HL-60/S4 treated with phorbol 12-myristate 13-acetate at 8.2 ng/mL for 4 days and 3 days (cell line): ENCODE measurements around the gene BAIAP2.

Experiments used
- in situ Hi-C: fragments of 300-500 bp; cut with MboI; formaldehyde crosslinking; loops from 2 replicates; pipeline ENCODE4 v1.15.0; 2022; ENCODE audit warnings: low sequenced_read_pairs

The BAIAP2 gene

DNA sequence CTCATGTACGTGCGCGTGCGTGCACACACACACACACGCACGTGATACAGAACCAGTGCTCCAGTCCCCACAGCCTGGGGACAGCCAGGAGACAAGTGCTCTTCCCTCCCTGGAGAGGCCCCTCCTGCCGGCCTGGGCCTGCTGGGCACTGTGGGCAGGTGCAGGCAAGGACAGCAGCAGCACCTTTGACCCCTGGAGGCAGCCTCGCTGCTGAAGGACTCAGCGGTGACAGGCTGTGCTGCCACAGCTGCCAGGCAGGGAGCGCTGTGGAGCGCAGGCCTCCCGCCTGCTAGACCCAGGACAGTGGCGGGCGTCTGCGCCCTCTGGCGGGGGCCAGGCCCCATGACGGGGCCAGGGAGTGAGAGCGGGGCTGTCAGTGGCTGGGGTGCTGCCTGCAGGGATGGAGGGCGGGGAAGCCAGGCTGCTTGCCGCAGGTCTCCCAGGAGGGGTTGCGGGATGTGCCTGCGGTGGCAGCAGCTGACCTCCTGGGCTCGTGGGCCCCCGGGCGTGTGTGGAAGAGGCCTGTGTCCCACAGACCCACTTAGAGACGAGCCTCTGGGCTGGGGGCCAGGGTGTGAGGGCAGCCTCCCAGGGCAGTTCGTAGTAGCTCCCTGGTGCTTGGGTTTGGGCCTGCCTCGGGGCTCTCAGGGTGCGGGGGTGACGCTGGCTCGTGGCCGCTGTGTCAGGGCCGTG, 66.8 kb downstream of the BAIAP2 start:
- in situ Hi-C loops = no loop called here

DNA sequence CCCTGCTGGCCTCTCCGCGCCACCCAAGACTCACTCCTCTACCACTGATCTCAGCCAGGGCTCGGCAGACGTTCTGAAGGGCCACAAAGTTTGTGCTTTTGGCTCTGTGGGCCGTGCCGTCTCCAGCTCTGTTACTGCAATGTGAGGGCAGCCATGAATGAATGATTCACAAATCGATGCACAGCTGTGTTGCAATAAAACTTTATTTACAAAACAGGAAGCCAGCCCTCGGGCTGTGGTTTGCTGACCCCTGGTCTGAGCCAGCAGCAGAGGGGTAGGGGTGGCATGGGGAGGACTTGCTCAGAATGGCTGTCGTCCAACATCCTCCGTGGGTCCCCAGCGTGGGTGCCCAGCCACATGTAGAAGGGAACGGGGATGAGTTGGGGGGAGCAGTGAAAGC, 67.4 kb downstream of the BAIAP2 start:
- in situ Hi-C loops = no loop called here

DNA sequence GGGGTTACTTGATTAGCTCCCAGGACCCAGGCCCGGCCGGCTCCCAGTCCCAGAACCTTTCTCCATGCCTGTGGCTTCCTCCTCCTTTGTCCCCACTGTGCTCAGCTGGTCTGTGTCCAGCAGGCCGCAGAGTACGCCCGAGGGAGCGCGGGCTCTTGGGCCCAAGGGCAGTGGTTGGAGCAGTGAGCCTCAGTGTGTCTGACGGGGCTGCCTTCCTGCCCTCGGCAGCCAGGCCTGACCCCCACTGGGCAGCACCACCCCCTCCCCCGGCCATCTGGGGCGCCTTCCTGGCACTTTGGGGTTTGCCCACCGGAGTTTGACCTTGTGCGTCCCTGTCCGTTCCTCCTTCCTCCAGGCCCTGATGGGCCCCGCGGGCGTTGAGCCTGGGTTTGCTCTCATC, 67.9 kb downstream of the BAIAP2 start:
- in situ Hi-C loops = no loop called here

DNA sequence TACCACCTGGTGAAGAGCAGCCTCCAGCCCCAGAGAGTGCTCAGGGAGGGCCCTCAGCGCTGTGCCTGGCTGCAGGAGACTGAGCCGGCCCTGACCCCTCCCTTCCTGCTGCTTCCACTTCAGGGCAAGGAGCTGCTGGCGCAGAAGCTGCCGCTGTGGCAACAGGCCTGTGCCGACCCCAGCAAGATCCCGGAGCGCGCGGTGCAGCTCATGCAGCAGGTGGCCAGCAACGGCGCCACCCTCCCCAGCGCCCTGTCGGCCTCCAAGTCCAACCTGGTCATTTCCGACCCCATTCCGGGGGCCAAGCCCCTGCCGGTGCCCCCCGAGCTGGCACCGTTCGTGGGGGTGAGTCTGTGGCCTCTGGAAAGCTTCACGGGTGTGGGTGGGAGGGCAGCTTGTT, 68.4 kb downstream of the BAIAP2 start:
- in situ Hi-C loops = no loop called here

DNA sequence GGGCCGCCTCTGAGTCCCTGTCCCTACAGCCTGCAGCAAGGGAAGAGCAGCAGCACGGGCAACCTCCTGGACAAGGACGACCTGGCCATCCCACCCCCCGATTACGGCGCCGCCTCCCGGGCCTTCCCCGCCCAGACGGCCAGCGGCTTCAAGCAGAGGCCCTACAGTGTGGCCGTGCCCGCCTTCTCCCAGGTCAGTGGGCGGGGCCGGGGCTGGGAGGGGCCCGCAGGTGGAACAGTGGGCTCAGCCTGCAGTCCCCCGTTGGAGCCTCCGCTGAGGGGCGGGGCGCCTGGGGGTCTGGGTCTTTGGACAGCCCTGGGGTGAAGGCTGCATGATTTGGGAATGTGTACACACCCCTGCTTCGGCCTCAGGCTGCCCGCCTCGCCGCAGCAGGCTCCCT, 71.8 kb downstream of the BAIAP2 start:
- in situ Hi-C loops = no loop called here

DNA sequence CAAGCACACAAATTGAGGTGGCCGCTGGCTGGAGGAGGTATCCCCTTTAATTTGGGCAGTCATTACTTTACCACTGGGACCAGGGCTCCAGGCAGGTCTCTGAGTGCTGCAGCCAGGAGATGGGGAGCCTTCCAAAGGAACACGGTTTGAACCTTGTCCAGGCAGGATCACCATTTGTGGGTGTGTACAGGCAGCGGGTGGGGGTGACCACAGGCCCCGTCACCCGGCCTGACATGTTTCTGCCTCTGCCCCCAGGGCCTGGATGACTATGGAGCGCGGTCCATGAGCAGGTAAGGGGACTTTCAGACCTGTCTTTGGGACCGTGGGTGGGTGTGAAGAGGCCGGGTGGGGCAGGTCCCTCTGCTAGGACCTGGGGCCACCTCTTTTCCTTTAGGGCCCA, 73.3 kb downstream of the BAIAP2 start:
- in situ Hi-C loops = no loop called here

DNA sequence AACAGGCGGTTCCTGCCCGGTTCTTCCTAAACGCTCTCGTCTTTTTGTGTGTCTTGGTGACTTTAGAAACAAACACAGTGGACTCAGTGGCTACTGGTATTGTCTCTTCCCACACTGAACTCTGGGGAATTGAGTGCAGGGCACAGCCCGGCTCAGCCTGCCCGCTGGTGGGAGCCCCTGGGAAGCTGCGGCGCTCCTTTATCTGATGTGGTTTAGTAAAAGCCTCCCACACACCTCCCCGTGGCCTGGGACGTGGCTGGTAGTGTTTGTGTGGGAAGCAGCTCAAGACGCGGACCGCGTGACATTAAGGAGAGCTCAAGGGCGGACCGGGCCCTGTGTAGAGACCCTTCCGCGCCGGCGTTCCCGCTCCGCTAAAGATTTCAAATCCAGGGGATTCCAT, 75.0 kb downstream of the BAIAP2 start:
- in situ Hi-C loops = no loop called here

DNA sequence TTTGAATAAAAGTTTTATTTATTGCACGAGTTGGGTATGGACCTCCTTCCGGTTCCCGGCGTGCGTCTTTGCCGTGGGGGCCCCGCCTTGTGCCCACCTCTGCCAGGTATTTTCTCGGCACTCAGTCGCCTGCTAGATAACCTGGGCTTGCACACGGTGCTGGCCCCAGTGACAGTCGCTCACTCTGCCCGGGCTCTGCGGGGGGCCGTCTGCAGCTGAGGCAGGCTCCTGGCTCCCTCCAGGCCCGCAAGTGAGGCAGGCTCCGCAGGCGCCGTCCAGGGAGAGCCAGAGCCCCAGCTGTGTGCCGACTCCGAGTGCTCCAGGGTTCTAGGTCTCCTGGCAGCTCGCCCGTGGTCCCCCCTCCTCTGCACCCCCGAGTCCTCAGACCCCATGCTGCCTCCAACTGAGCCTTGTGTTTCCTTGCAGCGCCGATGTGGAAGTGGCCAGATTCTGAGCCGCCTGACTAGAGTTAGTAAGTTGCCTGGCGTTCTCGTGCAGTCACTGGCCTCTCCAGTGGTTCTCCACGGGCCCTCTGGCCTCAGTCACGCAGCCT, 75.6 kb downstream of the BAIAP2 start:
- in situ Hi-C loops = no loop called here

DNA sequence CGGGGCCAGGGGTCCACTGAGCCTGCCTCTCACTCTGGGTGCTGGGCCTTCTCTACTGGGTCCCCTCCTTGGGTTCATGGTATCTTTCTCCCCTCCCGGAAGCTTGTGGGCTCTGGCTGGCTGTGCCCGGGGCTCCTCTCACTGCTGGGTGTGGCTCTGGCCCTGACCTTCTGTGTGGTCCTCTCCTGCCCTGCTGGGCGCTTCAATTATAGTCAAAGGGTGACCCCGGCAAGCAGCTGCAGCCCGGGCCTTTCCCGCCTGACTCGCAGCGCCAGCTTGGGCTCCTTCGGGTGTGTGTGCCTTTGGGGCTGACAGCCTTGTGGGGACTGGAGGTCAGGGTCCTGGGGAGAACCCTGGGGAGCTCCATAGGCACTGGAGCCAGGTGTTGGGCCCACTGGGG, 76.1 kb downstream of the BAIAP2 start:
- in situ Hi-C loops = no loop called here

DNA sequence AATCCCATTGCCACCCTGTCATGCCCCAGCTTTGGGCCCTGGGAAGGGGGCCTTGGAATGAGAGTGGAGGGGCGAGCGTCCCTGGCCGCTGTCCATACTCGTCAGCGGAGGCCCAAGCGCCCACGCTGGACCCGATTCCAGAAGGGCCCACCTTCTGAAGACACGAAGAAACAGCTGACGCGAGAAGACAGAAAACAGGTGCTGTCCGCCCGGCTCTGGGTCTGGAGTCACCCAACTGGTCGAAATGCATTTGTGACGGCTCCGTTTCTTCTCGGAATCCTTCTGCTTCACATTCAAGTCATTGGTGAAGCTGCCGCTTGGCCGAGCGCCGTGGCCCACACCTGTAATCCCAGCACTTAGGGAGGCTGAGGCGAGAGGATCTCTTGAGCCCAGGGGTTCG, 77.5 kb downstream of the BAIAP2 start:
- in situ Hi-C loops = no loop called here

DNA sequence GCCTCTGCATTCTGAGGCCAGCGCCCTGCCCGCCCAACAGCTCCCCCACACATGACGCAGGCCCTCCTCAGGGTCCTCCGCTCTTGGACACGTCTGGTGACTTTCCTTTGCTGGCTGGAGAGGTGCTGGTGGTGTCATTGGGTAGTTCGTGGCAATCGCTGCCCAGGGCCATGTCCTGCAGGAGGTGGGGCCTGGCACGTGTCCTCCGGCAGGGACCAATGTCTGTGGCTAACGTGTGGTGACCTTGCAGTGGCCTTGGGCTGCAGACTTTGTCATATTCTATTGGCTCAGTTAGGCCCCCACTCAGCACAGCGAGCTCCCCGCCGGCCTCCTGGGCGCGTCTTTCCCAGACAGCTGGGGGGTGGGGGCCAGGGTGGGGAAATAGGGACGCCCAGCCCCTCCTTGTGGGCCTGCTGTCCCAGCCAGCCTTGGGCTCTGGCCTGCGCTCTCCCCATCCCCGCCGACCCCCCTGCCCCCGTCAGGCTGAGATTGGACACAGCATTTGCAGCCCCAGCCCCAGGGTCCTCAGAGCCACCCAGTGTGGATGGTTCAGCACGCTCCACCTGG, 78.3 kb downstream of the BAIAP2 start:
- in situ Hi-C loops = no loop called here

DNA sequence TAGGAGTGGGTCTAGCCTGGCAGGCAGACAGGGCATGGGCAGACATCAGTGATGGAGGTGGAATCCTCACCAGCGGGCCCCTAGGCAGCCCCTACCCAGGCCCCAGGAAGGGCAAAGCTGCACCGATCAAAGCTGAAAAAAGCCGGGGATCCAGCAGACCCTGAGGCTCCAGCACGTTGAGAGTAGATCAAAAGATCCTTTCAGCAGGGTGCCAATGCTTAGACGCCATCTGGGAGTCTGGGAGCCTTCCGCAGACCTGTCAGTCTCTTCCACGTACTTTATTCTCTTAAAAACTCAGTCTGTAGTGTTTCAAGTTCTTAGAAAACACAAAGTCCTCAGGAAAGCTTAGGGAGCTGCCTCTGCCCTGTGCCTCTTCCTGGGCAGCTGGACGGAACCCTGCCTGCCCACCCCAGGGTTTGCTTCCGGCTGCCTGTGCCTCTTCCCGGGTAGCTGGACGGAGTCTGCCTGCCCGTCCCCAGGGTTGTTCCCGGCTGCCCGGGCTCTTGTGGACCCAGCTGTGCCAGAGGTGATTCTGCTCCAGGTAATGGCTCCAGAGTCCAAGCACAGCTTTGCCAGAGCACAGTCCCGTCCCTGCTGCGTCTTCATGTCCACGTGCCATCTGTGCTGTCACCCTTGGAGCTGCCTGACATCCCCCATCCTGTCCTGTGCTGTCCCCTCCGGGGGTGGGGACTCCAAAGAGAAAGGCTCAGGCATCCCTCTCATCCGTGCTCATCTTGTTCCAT, 79.6 kb downstream of the BAIAP2 start:
- in situ Hi-C loops = no loop called here

DNA sequence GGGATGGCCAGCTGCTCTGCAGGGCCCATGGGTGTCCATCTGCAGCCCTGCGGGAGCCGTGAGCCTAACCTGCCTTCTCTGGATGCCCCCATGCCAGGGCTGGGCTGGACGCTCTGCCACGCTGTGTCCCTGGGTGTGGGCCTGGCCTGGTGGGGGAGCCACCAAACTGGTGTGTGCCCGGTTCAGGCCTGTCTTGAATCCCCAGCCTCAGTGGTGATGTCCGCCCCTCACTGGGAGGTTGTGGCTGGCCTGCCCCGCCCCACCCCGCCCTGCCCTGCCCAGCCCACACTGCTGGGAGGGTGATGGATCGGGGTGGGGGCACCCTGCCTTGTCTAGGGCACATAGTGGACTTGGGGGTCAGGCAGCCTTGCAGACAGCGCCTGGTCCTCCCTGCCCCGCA, 80.3 kb downstream of the BAIAP2 start:
- in situ Hi-C loops = no loop called here

DNA sequence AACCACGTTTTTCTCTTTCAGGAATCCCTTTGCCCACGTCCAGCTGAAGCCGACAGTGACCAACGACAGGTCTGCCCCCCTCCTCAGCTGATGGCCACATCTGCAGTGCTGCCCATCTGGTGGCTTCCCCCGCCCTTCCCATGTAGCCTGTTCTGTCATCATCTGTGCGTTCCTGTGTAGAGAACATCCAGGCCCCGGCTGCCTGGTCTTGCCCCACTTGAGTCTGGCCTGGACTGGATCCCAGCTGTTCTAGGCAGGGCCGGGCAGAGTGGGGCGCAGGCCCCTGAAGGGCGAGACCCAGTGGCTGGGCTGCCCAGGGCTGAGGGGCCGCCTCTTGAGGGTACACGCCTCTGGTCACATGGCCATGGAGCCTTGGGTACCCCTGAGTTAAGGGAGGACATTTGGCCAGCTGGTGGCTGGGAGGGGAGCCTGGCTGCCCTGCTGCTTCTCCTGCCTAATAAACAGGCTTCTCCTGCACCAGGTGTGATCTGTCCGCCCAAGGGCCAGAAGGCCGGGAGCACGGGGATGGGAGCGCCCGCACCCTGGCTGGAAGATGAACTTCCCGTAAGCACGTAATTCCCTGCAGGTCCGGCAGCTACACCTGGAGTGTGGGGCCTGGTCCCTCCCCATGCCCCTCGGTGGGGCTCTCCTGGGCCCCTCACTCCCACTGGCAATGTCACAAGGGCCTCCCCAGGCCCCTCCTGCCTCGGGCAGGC, 81.0 kb downstream of the BAIAP2 start:
- in situ Hi-C loops = no loop called here

DNA sequence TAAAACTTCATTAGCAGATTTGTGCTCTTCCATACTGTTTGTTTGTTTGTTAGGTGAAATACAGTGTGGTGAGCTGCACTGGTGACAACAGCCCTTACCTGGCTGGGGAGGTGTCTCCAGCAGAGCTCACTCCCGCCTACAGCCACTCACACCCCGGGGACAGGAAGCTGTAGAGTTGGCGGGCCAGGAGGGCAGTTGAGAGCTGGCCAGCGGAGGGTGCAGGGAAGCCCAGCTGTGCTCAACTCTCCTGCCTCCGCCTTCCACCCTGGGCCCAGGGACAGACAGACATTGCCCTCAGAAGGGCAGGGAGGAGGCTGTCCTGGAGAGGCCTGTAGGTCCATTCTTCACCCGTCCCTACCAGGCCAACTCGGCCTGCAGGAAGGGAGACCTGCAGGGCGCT, 81.8 kb downstream of the BAIAP2 start:
- in situ Hi-C loops = no loop called here

DNA sequence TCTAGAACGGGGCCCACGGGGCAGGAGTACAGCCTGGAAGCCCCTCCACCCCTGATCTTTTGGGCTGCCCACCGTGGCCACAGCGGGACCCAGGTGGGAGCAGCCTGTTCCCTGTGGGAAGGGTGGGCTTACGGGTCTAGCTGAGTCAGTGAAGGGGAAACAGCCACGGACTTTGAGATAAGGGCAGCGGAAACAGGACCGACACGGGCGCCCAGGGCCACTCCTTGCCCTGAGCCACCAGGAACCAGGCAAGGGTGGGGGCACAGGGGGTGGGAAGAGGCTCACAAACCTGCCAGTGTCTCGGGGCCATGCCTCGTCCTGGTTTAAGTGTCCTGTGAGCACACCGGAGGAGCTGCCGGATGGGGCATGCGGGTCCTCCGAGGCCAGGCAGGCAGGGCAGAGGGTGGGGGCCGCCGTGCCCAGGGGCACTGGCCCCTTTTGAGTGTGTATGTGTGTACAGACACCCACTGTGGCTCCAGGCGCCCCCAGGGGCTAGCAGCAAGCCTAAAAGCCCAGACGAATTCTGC, 82.8 kb downstream of the BAIAP2 start:
- in situ Hi-C loops = no loop called here

DNA sequence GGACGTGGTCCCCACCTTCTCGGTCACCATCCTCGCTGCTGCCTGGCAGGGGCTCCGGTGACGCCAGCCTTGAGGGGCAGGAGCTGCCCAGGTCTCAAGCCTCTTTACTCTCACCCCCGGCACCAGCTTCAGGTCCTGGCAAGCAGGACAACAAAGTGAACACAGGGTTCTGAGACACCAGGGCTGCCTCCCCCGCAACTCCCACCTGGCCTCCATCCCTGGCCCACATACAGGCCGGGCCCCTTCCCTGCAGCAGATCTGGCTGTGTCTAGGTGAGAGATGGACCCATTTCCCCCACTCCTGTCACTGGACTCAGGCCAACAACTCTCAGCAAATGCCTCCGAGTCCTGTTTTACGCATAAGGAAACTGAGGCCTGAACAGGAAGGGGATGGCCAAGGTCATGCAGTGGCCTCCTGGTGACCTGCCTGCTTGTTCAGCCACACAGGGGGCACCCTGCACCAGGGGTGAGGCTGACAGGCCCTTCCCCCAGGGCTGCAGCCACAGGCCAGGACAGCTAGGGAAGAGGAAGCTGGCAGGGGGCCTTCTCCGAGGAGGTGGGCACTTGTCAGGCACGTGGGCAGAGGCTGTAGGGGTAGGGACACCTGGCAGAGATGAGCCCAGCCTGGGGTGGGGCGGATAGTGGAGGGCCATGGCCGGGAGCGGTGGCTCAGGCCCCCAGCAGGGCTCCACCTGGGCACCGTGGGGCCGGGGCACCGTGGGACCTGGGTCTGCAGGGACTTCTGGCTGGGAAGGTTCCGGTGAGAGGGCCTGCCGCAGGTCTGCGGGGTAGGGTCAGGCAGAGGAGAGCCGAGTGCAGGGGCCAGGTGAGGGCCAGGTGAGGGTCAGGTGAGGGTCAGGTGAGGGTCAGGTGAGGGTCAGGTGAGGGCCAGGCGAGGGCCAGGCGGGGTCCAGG, 83.6 kb downstream of the BAIAP2 start:
- in situ Hi-C loops = no loop called here

DNA sequence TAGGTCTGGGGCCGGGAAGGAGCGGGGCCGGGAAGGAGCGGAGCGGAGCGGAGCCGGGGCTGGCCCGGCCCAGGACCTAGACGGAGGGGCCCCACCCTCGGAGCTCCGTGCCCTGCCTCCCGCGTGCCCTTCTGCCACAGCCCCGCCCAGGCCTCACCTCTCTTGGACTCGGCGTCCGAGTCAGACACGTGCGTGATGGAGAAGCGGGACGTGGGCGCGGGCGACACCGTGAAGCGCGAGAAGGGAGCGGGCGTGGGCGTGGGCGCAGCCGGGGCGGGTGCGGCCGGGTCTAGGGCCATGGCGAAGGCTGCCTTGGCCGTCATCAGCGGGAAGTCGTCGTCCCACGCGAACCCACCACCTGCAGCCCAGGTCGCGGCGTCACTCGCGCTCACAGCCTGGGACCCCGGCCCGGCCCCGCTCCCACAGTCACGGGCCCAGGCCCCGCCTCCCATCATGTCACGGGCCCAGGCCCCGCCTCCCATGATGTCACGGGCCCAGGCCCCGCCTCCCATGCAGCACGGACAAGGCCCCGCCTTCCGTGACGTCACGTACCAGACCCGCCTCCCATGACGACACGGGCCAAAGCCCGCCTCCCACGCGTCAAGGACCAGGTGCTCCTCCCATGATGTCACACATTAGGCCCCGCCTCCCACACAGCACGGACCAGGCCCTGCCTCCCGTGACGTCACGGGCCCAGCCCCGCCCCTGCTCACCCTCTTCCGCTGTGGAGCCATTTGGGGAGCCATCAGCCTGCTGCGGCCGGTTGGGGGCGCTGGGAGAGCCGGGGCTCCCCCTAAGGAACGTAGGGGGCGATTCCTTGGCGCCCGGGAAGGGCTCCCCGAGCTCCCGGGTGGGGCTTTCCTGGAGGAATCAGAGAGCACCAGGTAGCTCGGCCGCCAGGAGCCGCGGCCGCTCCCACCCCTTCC, 84.5 kb downstream of the BAIAP2 start:
- in situ Hi-C loops = no loop called here

DNA sequence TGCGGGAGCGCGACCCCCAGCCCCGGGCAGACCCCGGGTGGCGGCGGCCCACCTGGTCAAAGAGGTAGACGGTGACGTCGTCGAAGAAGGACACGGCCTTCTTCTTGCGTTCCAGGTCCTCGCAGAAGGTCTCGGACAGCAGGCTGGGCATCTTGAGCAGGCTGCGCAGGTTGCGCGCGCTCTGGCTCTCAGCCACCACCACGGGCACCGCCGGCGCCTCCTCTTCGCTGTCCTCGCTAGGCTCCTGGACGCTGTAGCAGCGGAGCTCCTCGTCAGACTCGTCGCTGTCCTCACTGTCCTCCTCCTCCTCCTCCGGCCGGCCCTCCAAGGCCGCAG, 85.2 kb downstream of the BAIAP2 start:
- in situ Hi-C loops = no loop called here
